Aorta (tissue), 5 donors: ENCODE data around the gene WNT5A. TPM values are rescaled to one million over a fixed set of nuclear protein-coding genes. Genes with fewer than 3 reads are reported as not detected.

Experiments
- ATAC-seq: fragments of 200-7000 bp; cut with Tn5 transposase; one replicate; pipeline ENCODE4 v1.9.1; 2022; ENCODE audit warnings: moderate library complexity; ENCODE audit not compliant: low FRiP score
- DNase-seq, 2 donors: peaks; one replicate each; pipeline ENCODE4 v3.0.0-alpha.2; 2020
- H3K27ac ChIP-seq, 2 donors: one replicate each; pipeline ENCODE4 v1.5.1; 2013; ENCODE audit warnings: low read length in 2 of 2, mild to moderate bottlenecking in 2 of 2, moderate library complexity in 2 of 2, control low read depth in 1 of 2, inconsistent platforms in 1 of 2, low read depth in 1 of 2
- H3K27me3 ChIP-seq, 2 donors: one replicate each; pipeline ENCODE4 v1.6.1; 2013; ENCODE audit warnings: control low read depth in 1 of 2, low read length in 1 of 2, mild to moderate bottlenecking in 1 of 2, moderate library complexity in 1 of 2; ENCODE audit not compliant: insufficient read depth in 2 of 2, control insufficient read depth in 1 of 2
- H3K36me3 ChIP-seq, 2 donors: one replicate each; pipeline ENCODE4 v1.6.1; 2013; ENCODE audit warnings: control low read depth in 1 of 2, low read length in 1 of 2, mild to moderate bottlenecking in 1 of 2; ENCODE audit not compliant: insufficient read depth in 2 of 2, control insufficient read depth in 1 of 2
- H3K4me1 ChIP-seq, 2 donors: one replicate each; pipeline ENCODE4 v1.6.1; 2013; ENCODE audit warnings: low read length in 2 of 2, control low read depth in 1 of 2, mild to moderate bottlenecking in 1 of 2, moderate library complexity in 1 of 2; ENCODE audit not compliant: insufficient read depth in 2 of 2, control insufficient read depth in 1 of 2
- H3K4me3 ChIP-seq, 2 donors: one replicate each; pipeline ENCODE4 v1.5.1; 2013; ENCODE audit warnings: low read length in 2 of 2, control low read depth in 1 of 2, mild to moderate bottlenecking in 1 of 2
- H3K9me3 ChIP-seq: one replicate; pipeline ENCODE4 v1.6.1; 2013; ENCODE audit warnings: mild to moderate bottlenecking, low read length; ENCODE audit not compliant: control insufficient read depth
- WGBS, 2 donors: extraction: QIAGEN DNeasy Blood & Tissue Kit; methylation state at CpG; one replicate each; pipeline ENCODE4 v1.1.7; 2013; 5-methylcytosine and 5-hydroxymethylcytosine counted together
- intact Hi-C, 2 donors: fragments of 100-400 bp; cut with DNase I; formaldehyde crosslinking; loops; one replicate each; pipeline versions ENCODE4 v1.14.2 to v1.15.0; 2022
- polyA plus RNA-seq, 2 donors: library from polyadenylated mRNA; stranded (reverse); fragments of 200-250 nt; gene quantifications; one replicate each; pipeline ENCODE4 v1.2.3, GENCODE V29; 2013
- total RNA-seq, 2 donors: library from RNA; stranded (reverse); fragmentation: NEBNext Ultra II Directional; extraction: Animal tissue kit (Norgen Biotek cat#: 25700); gene quantifications; one replicate each; pipeline ENCODE4 v1.2.1, GENCODE V29; 2021
- donor health status: healthy with polysubstance abuse.
- donor health status: Bipolar disorder and iron deficiency.
- donor health status: DM: no; HTN: no; CAD: no.
- donor health status: DM: no; HTN: no; CAD: no.
- donor health status: DM: yes; HTN: yes; CAD: no.

The WNT5A gene
- total and polyA plus RNA-seq, 4 donors = 0.13 to 10.6 (median 0.43) TPM

GRCh38 chr3:55454611-55455010, 32.5 kb downstream of the WNT5A start:
- DNase-seq = no peak
- ATAC-seq = no peak
- Histone ChIP-seq H3K4me1 (no peaks in the 10 kb centered on the region), H3K4me3 (no peak overlapping the region), H3K27me3 (no peaks in the 10 kb centered on the region), H3K36me3 (no peaks in the 10 kb centered on the region), H3K27ac (no peak overlapping the region), H3K9me3 (peaks cover 1% of the 10 kb centered on the region)
- intact Hi-C loops = no loop called here
- WGBS, 2 donors = 55 to 76% methylated on average over 3 of the region's 3 CpGs

- H3K9me3 ChIP-seq = peaks cover 1% of the 10 kb centered on the region
- no peaks in the 10 kb centered on the region for H3K36me3 ChIP-seq
- no peak overlapping the region for H3K4me3 ChIP-seq
- 67 to 73% methylated on average over 3 of the region's 3 CpGs for WGBS, 2 donors
- no peaks in the 10 kb centered on the region for H3K27me3 ChIP-seq
- no peak overlapping the region for H3K27ac ChIP-seq
- intact Hi-C loops = no loop called here
- ATAC-seq = no peak
- H3K4me1 ChIP-seq = no peaks in the 10 kb centered on the region
- no peak for DNase-seq
Observed at GRCh38 chr3:55453886-55454496, 33.1 kb downstream of the WNT5A start.

GRCh38 chr3:55452886-55453285, 34.2 kb downstream of the WNT5A start:
- Histone ChIP-seq H3K27ac (no peak overlapping the region), H3K4me3 (no peak overlapping the region), H3K4me1 (no peaks in the 10 kb centered on the region), H3K36me3 (no peaks in the 10 kb centered on the region), H3K9me3 (peaks cover 1% of the 10 kb centered on the region), H3K27me3 (no peaks in the 10 kb centered on the region)
- no peak for ATAC-seq
- 73 to 88% methylated on average over 2 of the region's 2 CpGs for WGBS, 2 donors
- no peak for DNase-seq
- intact Hi-C loops = no loop called here

GRCh38 chr3:55449527-55449926, 37.6 kb downstream of the WNT5A start:
- ATAC-seq (no peak), DNase-seq (no peak)
- H3K9me3 ChIP-seq = no peaks in the 10 kb centered on the region
- intact Hi-C loops = no loop called here
- H3K27ac ChIP-seq = no peak overlapping the region
- no peak overlapping the region for H3K4me3 ChIP-seq
- no peaks in the 10 kb centered on the region for H3K36me3 ChIP-seq
- no peaks in the 10 kb centered on the region for H3K4me1 ChIP-seq
- WGBS, 2 donors = 82 to 84% methylated on average over 1 of the region's 1 CpG
- peaks cover 0 to 2% of the 10 kb centered on the region in 2 donors for H3K27me3 ChIP-seq

GRCh38 chr3:55446850-55447249, 40.3 kb downstream of the WNT5A start:
- DNase-seq (no peak), ATAC-seq (no peak)
- intact Hi-C loops = no loop called here
- Histone ChIP-seq H3K4me1 (no peaks in the 10 kb centered on the region), H3K9me3 (no peaks in the 10 kb centered on the region), H3K36me3 (no peaks in the 10 kb centered on the region), H3K4me3 (no peak overlapping the region), H3K27ac (no peak overlapping the region), H3K27me3 (peaks cover 0 to 2% of the 10 kb centered on the region in 2 donors)
- WGBS, 2 donors = 61 to 71% methylated on average over 7 of the region's 7 CpGs

- WGBS, 2 donors = 70 to 74% methylated on average over 6 of the region's 6 CpGs
- Histone ChIP-seq H3K27ac (no peak overlapping the region), H3K36me3 (no peaks in the 10 kb centered on the region), H3K4me3 (no peak overlapping the region), H3K9me3 (no peaks in the 10 kb centered on the region), H3K27me3 (peaks cover 0 to 2% of the 10 kb centered on the region in 2 donors), H3K4me1 (no peaks in the 10 kb centered on the region)
- ATAC-seq = no peak
- intact Hi-C loops = no loop called here
- DNase-seq = no peak
Observed at GRCh38 chr3:55445551-55445950, 41.6 kb downstream of the WNT5A start.

- H3K9me3 ChIP-seq = no peaks in the 10 kb centered on the region
- WGBS, 2 donors = 84 to 91% methylated on average over 3 of the region's 3 CpGs
- no peak for ATAC-seq
- H3K4me3 ChIP-seq = no peak overlapping the region
- no peaks in the 10 kb centered on the region for H3K4me1 ChIP-seq
- H3K27ac ChIP-seq = no peak overlapping the region
- H3K27me3 ChIP-seq = peaks cover 0 to 2% of the 10 kb centered on the region in 2 donors
- DNase-seq = no peak
- intact Hi-C loops = no loop called here
- H3K36me3 ChIP-seq = no peaks in the 10 kb centered on the region
Observed at GRCh38 chr3:55443346-55443745, 43.8 kb downstream of the WNT5A start.

- H3K36me3 ChIP-seq = no peaks in the 10 kb centered on the region
- no peak overlapping the region for H3K27ac ChIP-seq
- 74 to 79% methylated on average over 3 of the region's 3 CpGs for WGBS, 2 donors
- intact Hi-C loops = no loop called here
- no peaks in the 10 kb centered on the region for H3K4me1 ChIP-seq
- H3K4me3 ChIP-seq = no peak overlapping the region
- H3K9me3 ChIP-seq = no peaks in the 10 kb centered on the region
- peaks cover 0 to 2% of the 10 kb centered on the region in 2 donors for H3K27me3 ChIP-seq
- ATAC-seq (no peak), DNase-seq (no peak)
Observed at GRCh38 chr3:55442861-55443260, 44.2 kb downstream of the WNT5A start.

GRCh38 chr3:55441499-55441898, 45.6 kb downstream of the WNT5A start:
- Histone ChIP-seq H3K27ac (no peak overlapping the region), H3K4me3 (no peak overlapping the region), H3K9me3 (no peaks in the 10 kb centered on the region), H3K27me3 (peaks cover 0 to 2% of the 10 kb centered on the region in 2 donors), H3K4me1 (no peaks in the 10 kb centered on the region), H3K36me3 (no peaks in the 10 kb centered on the region)
- intact Hi-C loops = no loop called here
- ATAC-seq (no peak), DNase-seq (no peak)
- 78 to 81% methylated on average over 4 of the region's 4 CpGs for WGBS, 2 donors
